GM18507 (cell line): Measurements from ENCODE around the gene C16orf86.

ENCODE experiments used
- DNase-seq: peaks from one replicate; pipeline ENCODE4 v3.0.0; 2011; ENCODE audit warnings: low read depth; ENCODE audit not compliant: insufficient read length; ENCODE audit errors: extremely low spot score
- FAIRE-seq: peaks from 2 replicates; lab custom pipeline; 2011; peaks lifted over from hg19 to GRCh38; lab: Jason Lieb, UNC

Gene C16orf86

GRCh38 chr16:67664871-67665270 is 1.7 kb upstream of the C16orf86 start:
- FAIRE-seq = no peak
- DNase-seq = no peak

- DNase-seq (no peak), FAIRE-seq (no peak)
Measured at GRCh38 chr16:67665598-67665997, 1.0 kb upstream of the C16orf86 start.

GRCh38 chr16:67666032-67666551 is 522 bp upstream of the C16orf86 start:
- FAIRE-seq = no peak
- no peak for DNase-seq

- FAIRE-seq = no peak
- DNase-seq = no peak
Measured at GRCh38 chr16:67667453-67667816, 821 bp downstream of the C16orf86 start.

GRCh38 chr16:67667817-67668494 is 1.3 kb downstream of the C16orf86 start:
- peak; percentile 95 for FAIRE-seq

GRCh38 chr16:67668495-67669157 is 2.0 kb downstream of the C16orf86 start:
- FAIRE-seq = no peak
- DNase-seq = no peak

More at GRCh38 chr16:67667817-67668494, 1.3 kb downstream of the C16orf86 start:
- peak; percentile 81 for DNase-seq

GRCh38 chr16:67669499-67670101 is 3.0 kb downstream of the C16orf86 start:
- FAIRE-seq (no peak), DNase-seq (no peak)

- FAIRE-seq (no peak), DNase-seq (no peak)
Measured at GRCh38 chr16:67672306-67672705, 5.7 kb downstream of the C16orf86 start.

GRCh38 chr16:67672739-67673662 is 6.4 kb downstream of the C16orf86 start:
- peak; percentile 80 for DNase-seq
- FAIRE-seq = peak; percentile 89

- no peak for FAIRE-seq
- DNase-seq = no peak
Measured at GRCh38 chr16:67673712-67674580, 7.3 kb downstream of the C16orf86 start.

GRCh38 chr16:67674851-67675578 is 8.4 kb downstream of the C16orf86 start:
- FAIRE-seq = no peak
- no peak for DNase-seq

GRCh38 chr16:67675579-67675935 is 8.9 kb downstream of the C16orf86 start:
- DNase-seq = no peak
- no peak for FAIRE-seq

- DNase-seq = no peak
- no peak for FAIRE-seq
Measured at GRCh38 chr16:67675999-67676398, 9.4 kb downstream of the C16orf86 start.

GRCh38 chr16:67676516-67676915 is 9.9 kb downstream of the C16orf86 start:
- FAIRE-seq = no peak
- no peak for DNase-seq

- DNase-seq = no peak
- FAIRE-seq = no peak
Measured at GRCh38 chr16:67676939-67677338, 10.3 kb downstream of the C16orf86 start.

GRCh38 chr16:67677712-67678111 is 11.1 kb downstream of the C16orf86 start:
- no peak for DNase-seq
- FAIRE-seq = no peak

GRCh38 chr16:67678354-67679023 is 11.9 kb downstream of the C16orf86 start:
- FAIRE-seq = no peak
- DNase-seq = no peak
